CD4-positive, alpha-beta T cell (primary cell): ENCODE data around the gene DOCK2. TPM values are rescaled to one million over a fixed set of nuclear protein-coding genes. Genes with fewer than 3 reads are reported as not detected.

ENCODE experiments used
- ATAC-seq: fragments of 200-7000 bp; cut with Tn5 transposase; one replicate; pipeline ENCODE4 v1.10.0; 2022; ENCODE audit warnings: mild to moderate bottlenecking; ENCODE audit not compliant: poor library complexity
- CTCF ChIA-PET: fragments of 350-600 bp; sonication (Branson Sonifier 250); formaldehyde crosslinking; loops from one replicate; lab custom pipeline; 2021; ENCODE audit warnings: antibody characterized with exemption, inconsistent platforms; lab: Charles Lee
- POLR2A ChIA-PET: fragments of 350-600 bp; sonication (Branson Sonifier 250); formaldehyde crosslinking; loops from one replicate; lab custom pipeline; 2021; ENCODE audit warnings: antibody characterized with exemption, inconsistent platforms; lab: Charles Lee
- DNase-seq, 14 experiments: peaks; one replicate each; pipeline ENCODE4 v3.0.0-alpha.2; 2013 to 2020; ENCODE audit warnings: mixed read lengths in 2 of 14
- H3K27ac ChIP-seq, 2 donors: one replicate each; pipeline versions ENCODE4 v1.5.1 to v1.7.0; 2013; ENCODE audit warnings: low read length in 2 of 2, low read depth in 1 of 2, mild to moderate bottlenecking in 1 of 2
- H3K27me3 ChIP-seq, 2 experiments: 1 replicate in 1 of 2; 2 replicates in 1 of 2; pipeline versions ENCODE4 v1.6.1 to v1.7.0; 2013; ENCODE audit warnings: low read length in 2 of 2, control low read depth in 1 of 2, mild to moderate bottlenecking in 1 of 2, moderate library complexity in 1 of 2; ENCODE audit not compliant: insufficient read depth in 2 of 2, control insufficient read depth in 1 of 2
- H3K36me3 ChIP-seq: one replicate; pipeline ENCODE4 v1.6.1; 2013; ENCODE audit warnings: low read length, control low read depth; ENCODE audit not compliant: insufficient read depth
- H3K4me1 ChIP-seq: one replicate; pipeline ENCODE4 v1.6.1; 2013; ENCODE audit warnings: low read length, control low read depth; ENCODE audit not compliant: insufficient read depth
- H3K4me3 ChIP-seq: one replicate; pipeline ENCODE4 v1.5.1; 2013; ENCODE audit warnings: mild to moderate bottlenecking, low read length, moderate library complexity
- H3K9me3 ChIP-seq, 2 experiments: 1 replicate in 1 of 2; 2 replicates in 1 of 2; pipeline versions ENCODE4 v1.6.1 to v1.7.0; 2013; ENCODE audit warnings: low read length in 2 of 2, mild to moderate bottlenecking in 2 of 2, control low read depth in 1 of 2, moderate library complexity in 1 of 2; ENCODE audit not compliant: control insufficient read depth in 1 of 2, insufficient read depth in 1 of 2
- H3K27ac Mint-ChIP-seq: one replicate; pipeline ENCODE4 v1.8.0; 2020; ENCODE audit warnings: mixed read lengths
- H3K27me3 Mint-ChIP-seq: one replicate; pipeline ENCODE4 v1.8.0; 2021; ENCODE audit warnings: mixed read lengths
- H3K36me3 Mint-ChIP-seq: one replicate; pipeline ENCODE4 v1.8.0; 2021; ENCODE audit warnings: low read depth, mixed read lengths
- H3K4me1 Mint-ChIP-seq: one replicate; pipeline ENCODE4 v1.8.0; 2021; ENCODE audit warnings: low read depth, mixed read lengths
- H3K4me3 Mint-ChIP-seq: one replicate; pipeline ENCODE4 v1.8.0; 2020; ENCODE audit warnings: mild to moderate bottlenecking, mixed read lengths
- H3K9me3 Mint-ChIP-seq: one replicate; pipeline ENCODE4 v1.8.0; 2020; ENCODE audit warnings: mixed read lengths
- CTCF ChIP-seq: fragments of 200-600 bp; IDR thresholded peaks from one replicate; pipeline ENCODE4 v1.8.0; 2022; ENCODE audit warnings: antibody characterized with exemption, mild to moderate bottlenecking
- intact Hi-C, 2 experiments: fragments of 100-400 bp; cut with DNase I in 1 of 2; cut with micrococcal nuclease in 1 of 2; formaldehyde crosslinking; loops; one replicate each; pipeline versions ENCODE4 v1.15.1 to v1.9.0; 2023 to 2025; cut with DNase I, micrococcal nuclease
- total RNA-seq, 174 experiments: library from RNA in 2 of 174; stranded (reverse) in 2 of 174; gene quantifications; one replicate each; pipeline ENCODE4 v1.2.3 and lab custom pipeline; 2021 to 2026

Gene DOCK2
- total RNA-seq, 2 experiments from 2014 or later = 220 to 229 TPM

- peaks cover 98% of the 10 kb centered on the region for H3K36me3 Mint-ChIP-seq
- intact Hi-C loops = no loop called here
- no peaks in the 10 kb centered on the region for H3K27me3 Mint-ChIP-seq
- H3K27ac Mint-ChIP-seq = no peak overlapping the region
- ATAC-seq (no peak), DNase-seq (no peak)
- ChIA-PET CTCF (no interaction called here), POLR2A (no interaction called here)
- no peaks in the 10 kb centered on the region for H3K4me1 Mint-ChIP-seq
- no peaks in the 10 kb centered on the region for H3K9me3 Mint-ChIP-seq
- no peak overlapping the region for H3K4me3 Mint-ChIP-seq
- Histone ChIP-seq H3K9me3 (no peaks in the 10 kb centered on the region), H3K27ac (no peak overlapping the region), H3K4me3 (no peak overlapping the region), H3K4me1 (no peaks in the 10 kb centered on the region), H3K27me3 (no peaks in the 10 kb centered on the region), H3K36me3 (peaks cover 96% of the 10 kb centered on the region)
- no peak for TF ChIP-seq CTCF
Measured at GRCh38 chr5:169695025-169695625, 58.0 kb downstream of the DOCK2 start.

- no peak for TF ChIP-seq CTCF
- H3K36me3 Mint-ChIP-seq = peaks cover 98% of the 10 kb centered on the region
- CTCF ChIA-PET = no interaction called here
- ATAC-seq = no peak
- no peaks in the 10 kb centered on the region for H3K4me1 Mint-ChIP-seq
- Histone ChIP-seq H3K9me3 (no peaks in the 10 kb centered on the region), H3K27me3 (no peaks in the 10 kb centered on the region), H3K4me1 (no peaks in the 10 kb centered on the region), H3K36me3 (peaks cover 94% of the 10 kb centered on the region), H3K27ac (no peak overlapping the region), H3K4me3 (no peak overlapping the region)
- no peak overlapping the region for H3K4me3 Mint-ChIP-seq
- H3K27me3 Mint-ChIP-seq = no peaks in the 10 kb centered on the region
- no peak for DNase-seq
- intact Hi-C loops = no loop called here
- no peak overlapping the region for H3K27ac Mint-ChIP-seq
- POLR2A ChIA-PET = no interaction called here
- H3K9me3 Mint-ChIP-seq = no peaks in the 10 kb centered on the region
Measured at GRCh38 chr5:169695919-169696490, 58.9 kb downstream of the DOCK2 start.

DNA sequence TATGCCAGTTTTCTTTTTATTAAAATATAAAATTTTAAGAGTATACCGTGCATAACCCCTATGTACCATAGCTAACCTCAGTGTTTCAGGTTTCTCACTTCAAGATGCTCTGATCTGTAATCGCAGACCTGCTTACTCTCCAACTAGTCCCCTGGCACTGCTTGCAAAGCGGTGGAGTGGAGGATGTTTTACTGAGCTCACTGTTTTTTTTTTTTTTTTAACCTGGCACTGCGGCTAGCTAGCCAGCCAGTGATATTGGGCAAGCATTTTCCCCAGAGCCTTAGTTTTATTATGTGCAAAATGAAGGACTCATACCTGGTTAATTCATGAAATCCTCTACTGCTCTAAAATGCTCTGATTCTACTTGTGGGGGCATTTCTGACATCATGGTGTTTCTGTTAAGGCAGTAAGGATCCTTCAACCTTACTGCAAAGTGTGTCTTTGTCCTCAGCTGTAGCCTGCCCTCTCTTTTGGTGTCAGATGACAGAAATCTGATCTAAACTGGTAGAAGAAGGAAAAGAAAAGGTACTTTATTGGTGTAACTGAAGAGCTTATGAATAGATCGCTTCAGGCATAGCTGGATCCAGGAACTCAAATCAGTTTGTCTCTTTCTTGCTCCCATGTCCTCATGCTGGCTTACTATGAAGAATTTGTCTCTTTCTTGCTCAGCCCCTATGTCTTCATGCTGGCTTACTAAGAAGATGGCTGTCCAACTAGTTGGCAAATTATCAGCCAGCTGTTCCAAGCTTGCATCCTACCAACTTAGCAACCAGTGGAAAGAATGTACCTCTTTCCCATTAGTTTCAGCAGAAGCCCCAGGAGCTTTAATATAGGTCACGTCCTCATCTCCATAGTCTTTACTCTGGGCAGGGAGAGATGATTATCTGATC lies 59.8 kb downstream of the DOCK2 start:
- TF ChIP-seq CTCF = no peak
- H3K27ac Mint-ChIP-seq = no peak overlapping the region
- Histone ChIP-seq H3K4me1 (no peaks in the 10 kb centered on the region), H3K4me3 (no peak overlapping the region), H3K9me3 (no peaks in the 10 kb centered on the region), H3K36me3 (peaks cover 97% of the 10 kb centered on the region), H3K27ac (no peak overlapping the region), H3K27me3 (no peaks in the 10 kb centered on the region)
- POLR2A ChIA-PET = no interaction called here
- H3K36me3 Mint-ChIP-seq = peaks cover 99% of the 10 kb centered on the region
- CTCF ChIA-PET = no interaction called here
- no peaks in the 10 kb centered on the region for H3K4me1 Mint-ChIP-seq
- intact Hi-C loops = no loop called here
- no peak for DNase-seq
- ATAC-seq = no peak
- no peaks in the 10 kb centered on the region for H3K27me3 Mint-ChIP-seq
- H3K4me3 Mint-ChIP-seq = no peak overlapping the region
- H3K9me3 Mint-ChIP-seq = no peaks in the 10 kb centered on the region
